GM21737 (cell line): ENCODE results near the gene ABCD1.
"Not testable (repeated sequence)": the region's sequence is repeated elsewhere in the genome, so short reads cannot be mapped to it uniquely, and the experiment has no call there.

Source experiments
- ATAC-seq: cut with Tn5 transposase; IDR thresholded peaks from one replicate; pipeline ENCODE4 v1.9.1; 2021; ENCODE audit warnings: mild to moderate bottlenecking, moderate library complexity; ENCODE audit not compliant: unreplicated experiment

ABCD1 gene

DNA sequence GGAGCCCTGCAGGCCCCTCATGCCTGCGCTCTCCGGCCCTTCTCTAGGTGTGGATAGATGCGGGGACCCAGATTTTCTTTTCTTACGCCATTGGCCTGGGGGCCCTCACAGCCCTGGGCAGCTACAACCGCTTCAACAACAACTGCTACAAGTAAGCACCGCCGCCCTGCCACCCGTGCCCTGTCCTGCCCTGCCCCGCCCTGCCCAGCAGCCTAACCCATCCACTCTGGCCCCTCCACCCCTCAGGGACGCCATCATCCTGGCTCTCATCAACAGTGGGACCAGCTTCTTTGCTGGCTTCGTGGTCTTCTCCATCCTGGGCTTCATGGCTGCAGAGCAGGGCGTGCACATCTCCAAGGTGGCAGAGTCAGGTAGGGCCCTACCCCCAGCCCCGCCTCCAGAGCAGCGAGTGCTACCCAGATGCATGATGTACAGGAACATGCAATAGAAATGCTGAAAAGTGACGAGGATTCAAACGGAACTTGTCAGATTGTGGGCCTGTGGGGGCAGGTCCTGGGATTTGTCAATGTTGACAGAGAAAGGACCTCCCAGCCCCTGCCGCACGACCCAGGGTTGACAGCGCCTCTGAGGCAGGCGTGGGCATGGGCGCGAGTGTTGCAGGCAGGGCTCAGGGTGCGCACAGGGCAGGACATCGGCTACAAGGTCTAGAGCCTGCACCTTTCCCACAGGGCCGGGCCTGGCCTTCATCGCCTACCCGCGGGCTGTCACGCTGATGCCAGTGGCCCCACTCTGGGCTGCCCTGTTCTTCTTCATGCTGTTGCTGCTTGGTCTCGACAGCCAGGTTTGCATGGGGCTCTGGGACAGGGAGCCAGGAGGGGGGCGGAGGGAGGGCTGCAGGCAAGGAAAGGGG, 31.2 kb upstream of the ABCD1 start:
- no peak for ATAC-seq

DNA sequence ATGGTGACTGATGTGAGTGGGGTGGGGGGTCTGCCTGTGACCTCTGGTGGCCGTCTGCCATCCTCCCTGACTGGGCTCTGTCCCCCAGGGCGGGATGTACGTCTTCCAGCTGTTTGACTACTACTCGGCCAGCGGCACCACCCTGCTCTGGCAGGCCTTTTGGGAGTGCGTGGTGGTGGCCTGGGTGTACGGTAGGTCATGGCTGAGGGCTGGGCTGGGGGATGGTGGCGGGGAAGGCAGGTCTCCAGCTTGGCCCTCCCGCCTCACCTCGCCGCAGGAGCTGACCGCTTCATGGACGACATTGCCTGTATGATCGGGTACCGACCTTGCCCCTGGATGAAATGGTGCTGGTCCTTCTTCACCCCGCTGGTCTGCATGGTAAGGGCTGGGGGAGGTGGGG, 30.4 kb upstream of the ABCD1 start:
- not testable (repeated sequence) for ATAC-seq

DNA sequence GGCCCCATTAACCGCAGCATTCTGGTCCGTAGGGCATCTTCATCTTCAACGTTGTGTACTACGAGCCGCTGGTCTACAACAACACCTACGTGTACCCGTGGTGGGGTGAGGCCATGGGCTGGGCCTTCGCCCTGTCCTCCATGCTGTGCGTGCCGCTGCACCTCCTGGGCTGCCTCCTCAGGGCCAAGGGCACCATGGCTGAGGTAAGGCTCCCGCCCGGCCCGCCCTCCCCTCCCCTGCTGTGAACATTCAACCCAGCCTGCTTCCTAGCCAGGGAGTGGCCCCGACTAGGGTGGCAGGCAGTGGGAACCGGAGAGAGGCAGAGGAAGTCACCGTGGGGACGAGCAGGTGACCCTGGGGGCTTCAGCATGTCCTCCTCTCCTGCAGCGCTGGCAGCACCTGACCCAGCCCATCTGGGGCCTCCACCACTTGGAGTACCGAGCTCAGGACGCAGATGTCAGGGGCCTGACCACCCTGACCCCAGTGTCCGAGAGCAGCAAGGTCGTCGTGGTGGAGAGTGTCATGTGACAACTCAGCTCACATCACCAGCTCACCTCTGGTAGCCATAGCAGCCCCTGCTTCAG, 29.9 kb upstream of the ABCD1 start:
- no peak for ATAC-seq

DNA sequence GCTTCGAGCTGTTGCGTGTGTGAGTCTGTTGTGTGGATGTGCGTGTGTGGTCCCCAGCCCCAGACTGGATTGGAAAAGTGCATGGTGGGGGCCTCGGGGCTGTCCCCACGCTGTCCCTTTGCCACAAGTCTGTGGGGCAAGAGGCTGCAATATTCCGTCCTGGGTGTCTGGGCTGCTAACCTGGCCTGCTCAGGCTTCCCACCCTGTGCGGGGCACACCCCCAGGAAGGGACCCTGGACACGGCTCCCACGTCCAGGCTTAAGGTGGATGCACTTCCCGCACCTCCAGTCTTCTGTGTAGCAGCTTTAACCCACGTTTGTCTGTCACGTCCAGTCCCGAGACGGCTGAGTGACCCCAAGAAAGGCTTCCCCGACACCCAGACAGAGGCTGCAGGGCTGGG, 28.6 kb upstream of the ABCD1 start:
- no peak for ATAC-seq

DNA sequence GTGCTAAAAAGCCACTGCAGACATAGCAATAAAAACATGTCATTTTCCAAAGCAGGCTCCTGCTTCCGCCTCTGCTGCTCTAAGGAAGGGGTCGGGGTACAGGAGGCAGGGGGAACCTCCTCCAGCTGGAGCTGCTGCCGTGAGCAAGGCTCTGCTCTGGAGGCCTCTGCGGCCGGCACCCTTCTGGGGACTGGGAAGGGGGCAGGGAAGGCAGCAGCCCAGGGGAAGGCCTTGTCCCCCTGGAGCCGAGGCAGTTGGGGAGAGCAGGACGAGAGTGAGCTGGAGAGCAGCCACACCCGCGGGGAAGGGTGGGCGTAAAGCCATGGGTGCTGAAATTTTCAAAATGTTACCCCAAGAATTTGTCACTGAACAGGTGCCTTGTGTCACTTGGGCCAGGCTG, 28.1 kb upstream of the ABCD1 start:
- not testable (repeated sequence) for ATAC-seq

DNA sequence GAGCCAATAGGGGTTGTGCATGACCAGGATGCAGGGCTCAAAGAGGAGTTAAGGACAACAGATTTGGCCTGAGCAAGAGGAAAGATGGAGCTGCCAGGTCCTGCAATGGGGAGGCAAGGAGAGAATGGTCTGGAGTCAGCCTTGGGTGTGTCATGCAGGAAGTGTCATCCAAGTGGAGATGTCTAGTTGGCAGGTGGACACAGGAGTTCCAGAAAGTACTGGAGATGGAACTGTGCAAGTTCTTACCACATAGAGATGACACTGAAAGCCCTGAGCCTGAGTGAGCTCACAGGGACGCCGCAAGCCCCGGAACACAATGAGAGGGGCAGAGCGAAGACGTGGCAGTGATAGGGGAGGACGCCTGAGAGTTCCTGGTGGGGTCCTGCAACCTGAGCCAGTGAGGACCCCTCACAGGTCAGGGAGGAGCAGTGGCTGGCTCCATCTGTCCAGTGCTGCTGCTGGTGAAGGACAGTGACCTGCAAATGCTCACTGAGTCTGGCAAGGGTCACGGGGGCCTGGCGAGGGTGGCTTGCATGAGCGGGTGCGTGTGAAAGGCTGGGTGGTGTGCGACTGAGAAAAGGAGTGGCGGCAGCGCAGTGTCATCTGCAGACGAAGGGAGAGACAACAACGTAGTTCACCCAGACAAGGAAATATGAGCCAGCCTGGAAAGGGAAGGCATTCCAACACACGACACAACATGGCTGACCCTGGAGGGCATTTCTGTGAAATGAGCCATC, 27.5 kb upstream of the ABCD1 start:
- ATAC-seq, result not testable (repeated sequence)

DNA sequence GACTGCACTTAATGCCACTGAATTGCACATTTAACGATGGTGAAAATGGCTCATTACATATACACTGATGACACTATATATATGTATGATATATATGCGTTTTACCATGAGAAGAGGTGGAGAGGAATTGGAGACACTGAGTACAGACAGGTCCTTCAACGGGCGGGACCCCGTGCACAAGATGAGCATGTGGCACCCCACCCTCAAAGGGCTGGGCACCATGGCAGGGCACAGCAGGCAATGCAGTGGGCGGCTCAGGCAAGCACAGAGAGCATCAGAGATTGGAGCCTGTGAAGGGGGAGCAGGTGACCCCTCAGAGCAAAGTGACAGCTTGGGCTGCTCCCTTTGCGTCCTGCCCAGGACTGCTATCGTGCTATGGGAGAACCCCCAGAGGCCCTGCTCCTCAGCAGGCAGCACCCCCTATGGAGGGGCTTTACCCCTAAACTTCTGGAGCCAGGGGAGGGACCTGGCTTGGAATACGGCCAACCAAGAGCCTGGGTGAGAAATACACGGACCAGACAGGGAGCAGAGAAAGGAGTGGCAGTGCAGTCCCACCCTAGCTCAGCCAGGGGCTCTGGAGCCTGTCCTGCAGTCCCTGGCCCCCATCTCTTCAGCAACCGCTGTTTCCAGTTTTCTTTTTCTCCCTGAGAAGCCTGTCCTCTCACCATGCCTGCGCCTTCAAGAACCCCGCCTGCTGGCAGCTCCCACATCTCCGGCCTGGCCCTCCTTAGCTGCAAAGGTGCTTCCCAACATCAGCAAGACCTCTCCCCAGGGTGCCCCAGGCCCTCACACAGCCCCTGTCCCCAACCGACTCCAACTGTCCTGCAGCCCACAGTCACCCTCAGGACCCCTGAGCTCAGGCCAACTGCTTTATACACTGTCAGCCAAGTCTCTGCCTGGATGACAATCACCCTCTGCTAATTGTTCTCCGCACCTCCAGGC, 26.5 kb upstream of the ABCD1 start:
- ATAC-seq, result no peak

DNA sequence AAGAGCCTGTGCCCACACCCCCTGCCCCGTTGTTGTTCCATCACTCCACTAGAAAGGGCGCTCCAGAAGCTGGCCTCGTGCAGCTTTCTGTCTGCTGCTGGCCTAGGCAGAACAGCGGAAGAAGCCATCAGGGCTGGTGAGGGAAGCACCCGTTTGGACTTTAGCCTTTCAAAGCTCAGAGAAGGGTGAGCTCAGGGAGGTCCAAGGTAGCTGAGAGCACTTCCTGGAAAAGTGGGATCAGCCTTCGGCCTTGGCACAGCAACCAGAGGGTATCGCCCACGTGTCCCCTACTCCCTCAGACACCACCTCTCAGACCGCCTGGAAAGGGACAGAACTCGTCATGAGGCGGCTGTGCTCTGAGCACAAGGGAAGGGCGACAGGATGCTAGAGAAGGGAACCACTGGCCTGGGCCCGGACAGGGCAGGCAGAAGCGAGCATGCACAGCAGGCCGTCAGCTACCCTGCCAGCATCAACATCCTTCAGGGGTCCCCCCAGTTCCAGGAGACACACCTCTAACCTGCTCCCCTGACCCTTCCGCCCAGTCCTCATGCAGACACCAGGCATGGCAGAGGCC, 25.4 kb upstream of the ABCD1 start:
- not testable (repeated sequence) for ATAC-seq

DNA sequence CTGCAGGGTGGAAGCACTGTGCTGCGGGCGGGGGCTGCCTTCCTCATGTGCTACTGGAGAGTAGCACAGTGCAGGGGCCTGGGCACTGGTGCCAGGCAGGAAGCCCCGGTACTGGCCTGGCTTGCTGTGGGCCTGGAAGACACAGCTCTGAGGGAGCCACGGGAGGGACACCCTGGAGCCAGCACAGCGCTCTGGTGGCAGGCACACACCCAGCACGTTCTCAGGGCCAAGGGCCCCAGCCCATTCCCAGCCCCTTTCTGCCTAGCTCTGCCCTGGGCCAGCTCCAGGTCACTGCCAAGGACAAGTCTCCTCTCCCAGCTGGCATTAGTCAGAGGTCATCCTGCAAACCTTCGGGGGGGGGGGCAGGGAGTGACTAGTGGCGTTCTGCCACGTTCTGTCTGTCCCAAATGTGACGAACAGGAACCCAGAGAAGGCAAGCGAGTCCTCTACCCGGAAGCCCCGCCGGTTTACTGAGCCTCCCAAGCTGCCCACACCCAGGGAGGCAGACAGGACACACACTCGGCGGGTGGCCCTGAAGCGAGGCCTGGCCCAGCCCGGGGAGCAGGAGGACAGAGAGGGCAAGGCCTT, 24.8 kb upstream of the ABCD1 start:
- not testable (repeated sequence) for ATAC-seq

DNA sequence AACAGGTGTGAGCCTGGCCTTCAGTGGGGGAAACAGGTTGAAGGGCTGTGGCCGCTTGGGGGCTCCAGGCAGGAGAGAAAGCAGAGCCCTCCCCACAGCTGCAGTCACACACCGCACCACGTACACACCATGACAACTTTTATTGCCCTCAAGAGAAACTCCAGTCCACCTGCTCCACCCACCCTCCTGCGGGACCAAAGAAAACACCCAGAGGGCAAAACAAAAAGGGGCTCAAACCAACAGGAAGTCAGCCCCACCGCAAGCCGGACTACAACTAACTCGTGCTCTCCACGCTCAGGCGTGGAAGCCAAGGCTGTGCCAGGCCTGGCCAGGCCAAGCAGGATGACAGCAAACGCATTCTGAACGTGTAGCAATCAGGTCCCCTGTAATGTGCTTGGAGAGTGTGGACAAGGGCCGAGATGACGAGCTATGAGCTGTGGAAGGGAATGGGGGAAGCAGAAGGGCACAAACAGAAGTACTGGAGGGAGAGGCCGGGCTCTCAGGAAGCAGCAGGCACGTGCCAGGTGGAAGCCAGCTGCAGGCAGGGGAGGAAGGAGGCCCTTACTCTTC, 24.2 kb upstream of the ABCD1 start:
- no peak for ATAC-seq

DNA sequence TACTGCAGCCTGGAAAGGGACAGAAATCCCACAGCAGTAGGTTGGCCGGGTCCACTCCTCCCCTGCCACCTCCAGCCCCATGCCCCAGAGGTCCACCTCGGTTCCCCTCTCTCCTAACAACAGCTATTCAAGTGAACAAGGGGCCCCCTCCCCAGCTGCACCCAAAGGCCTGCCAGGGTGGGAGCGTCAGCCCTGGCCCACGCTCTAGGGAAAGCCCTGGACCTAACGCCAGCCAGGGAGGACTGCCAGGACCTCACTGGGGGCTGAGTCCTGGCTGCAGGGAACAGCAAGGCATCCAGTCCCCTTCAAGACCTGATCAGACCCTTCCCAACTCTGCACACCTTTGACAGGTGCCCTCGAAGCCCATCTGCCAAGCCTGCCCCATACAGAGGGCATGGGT, 23.7 kb upstream of the ABCD1 start:
- ATAC-seq, result no peak

DNA sequence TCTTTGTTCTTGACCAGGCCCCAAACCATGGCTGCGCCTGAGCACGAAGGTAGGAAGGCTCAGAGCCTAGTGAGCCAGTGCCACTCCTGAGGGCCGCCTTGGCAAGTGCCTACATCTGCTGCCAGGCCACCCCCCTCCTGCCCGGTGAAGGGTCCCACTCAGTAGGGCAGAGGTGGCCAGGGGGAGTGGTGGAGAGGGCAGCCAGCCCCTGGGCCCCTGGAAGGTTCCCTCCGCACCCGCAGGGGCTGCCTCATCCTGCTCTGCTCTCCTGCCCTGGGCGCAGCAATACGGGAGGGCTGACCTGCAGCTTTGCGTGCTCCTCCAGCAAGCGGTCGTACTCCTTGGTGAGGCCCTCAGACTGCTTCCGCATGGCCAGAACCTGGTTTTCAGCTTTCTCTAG, 22.9 kb upstream of the ABCD1 start:
- no peak for ATAC-seq

DNA sequence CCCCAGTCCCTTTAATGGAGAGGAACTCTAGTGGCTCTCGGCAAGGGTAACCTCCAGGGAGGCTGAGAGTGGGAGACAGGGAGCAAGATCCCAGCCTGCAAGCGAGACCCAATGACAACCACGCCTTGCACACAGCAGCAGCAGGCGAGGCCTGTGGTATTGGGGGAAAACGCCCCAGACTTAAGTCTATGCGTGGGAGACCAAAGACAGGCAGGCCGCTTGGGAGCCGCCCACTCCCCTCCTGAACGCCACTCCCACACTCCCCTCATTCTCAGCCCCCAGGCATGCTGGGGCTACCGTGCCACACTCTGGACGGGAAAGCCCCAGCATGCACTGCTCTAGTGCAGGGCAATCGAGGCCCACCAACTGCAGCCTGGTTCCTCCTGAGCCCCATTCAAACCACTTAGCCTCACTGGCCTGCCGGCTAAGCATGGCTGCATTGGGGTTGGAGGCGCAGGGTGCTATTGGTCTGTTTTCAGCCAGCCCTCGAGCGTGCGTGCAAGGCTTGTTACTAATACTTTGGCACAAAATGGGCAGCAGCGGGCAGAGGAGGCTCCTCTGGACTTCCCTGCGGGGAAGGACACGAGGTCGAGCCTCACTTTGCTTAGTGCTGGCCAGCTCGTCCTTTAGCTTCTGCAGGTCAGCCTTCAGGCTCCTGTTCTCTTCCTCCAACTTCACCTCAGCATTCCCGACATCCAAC, 22.2 kb upstream of the ABCD1 start:
- no peak for ATAC-seq

DNA sequence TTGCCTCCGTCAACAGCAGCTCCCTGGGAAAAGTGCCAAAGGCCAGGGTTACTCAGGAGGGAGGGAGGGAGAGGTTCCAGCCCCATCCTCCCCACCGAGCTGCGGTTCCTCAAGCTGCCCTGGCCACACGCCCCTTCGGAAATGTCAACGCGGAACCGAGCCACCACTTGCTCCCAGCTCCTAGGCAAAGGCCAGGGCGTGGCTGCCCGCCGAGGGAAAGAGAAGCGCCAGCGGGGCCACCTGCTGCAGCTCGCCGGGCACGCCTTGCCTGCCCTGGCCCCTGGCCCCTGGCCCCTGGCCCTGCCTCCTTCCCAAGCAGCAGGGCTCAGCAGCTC, 21.7 kb upstream of the ABCD1 start:
- ATAC-seq, result no peak

DNA sequence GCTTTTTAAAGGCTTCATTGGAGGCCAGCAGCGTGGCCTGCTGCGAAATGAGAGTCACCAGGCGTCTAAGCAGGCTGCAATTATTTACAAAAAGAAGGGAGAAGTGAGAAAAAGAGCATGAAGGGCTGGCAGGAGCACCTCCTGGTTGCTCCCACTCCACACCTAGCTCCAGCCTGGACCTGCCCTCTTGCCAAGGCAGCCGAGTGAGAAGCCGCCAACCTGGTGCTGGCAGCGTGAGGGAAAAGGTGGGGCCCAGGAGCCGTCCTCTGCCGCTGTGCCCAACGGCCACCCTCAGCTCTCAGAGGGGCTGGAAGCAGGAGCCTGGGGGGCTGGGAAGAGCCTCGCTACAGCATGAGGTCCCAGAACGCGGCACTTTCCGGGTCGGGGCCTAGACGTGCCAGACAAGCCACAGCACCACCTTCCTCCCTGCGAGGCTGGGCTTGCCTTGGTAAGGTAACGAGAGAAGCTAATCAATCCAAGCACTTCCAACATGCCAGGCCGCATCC, 20.6 kb upstream of the ABCD1 start:
- no peak for ATAC-seq

DNA sequence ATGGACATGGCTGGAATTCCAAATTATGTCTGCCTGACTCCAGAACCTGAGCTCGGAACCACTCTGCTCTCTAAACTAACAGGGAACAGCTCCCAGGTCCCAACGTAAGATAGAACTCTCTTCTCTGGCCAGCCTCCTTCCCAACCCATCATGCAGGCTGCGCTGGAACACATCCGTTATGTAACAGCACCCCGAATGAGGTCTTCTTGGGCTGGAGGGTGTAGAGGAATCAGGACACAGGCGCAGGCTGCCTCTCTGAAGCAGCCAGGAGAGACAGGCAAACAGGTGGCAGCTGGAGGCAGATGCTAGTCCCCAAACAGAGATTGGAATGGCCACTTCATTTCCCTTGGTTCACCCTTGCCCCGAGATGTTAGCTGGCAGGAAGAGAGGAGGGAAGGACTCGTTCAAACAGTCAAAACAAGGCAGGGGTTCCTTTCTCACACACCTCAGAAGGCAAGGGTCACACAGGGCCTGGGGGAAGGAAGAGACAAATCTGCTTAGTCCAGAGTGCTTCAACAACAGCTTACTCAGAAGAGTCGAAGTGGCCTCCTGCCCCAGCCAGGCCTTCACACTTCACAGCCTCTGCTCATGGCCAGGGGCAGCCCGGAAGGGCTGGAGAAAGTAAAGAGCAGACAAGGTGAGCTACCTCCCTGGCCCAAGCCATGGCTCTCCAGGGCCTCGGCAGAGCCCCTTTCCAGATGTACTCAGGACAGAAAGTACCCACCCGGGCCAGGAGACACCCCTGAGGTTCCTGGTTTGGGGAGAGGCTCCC, 19.8 kb upstream of the ABCD1 start:
- ATAC-seq, result not testable (repeated sequence)

DNA sequence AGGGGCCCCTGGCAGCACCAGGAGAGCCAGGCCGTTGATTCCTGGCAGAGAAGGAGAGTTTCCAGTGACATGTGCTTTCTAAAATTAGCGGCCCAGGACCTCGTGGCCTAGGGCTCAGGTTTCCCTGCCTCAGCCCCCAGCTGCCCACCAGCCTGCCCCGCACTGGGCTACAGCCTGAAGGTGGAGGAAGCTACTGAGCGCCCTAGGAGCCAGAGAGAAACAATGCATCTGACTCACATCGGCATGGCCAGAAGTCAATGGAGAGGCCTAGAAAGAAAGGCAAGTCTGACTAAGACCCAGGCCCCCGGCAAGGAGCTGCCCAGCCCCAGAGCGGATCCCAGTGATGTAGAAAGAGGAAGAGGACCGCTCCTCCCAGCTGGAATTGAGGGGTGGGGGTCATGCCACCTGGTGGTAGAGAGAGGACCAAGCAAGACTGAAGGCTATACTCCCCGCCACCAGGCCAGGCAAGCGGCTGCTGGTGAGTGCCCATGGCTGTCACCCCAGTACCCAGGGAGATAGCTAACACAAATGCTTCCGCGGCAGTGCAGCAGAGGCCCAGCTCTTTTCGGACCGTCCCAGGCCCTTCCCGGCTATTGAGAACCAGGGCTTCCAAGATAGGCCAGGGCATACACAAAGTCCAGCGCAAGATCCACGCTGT, 19.1 kb upstream of the ABCD1 start:
- ATAC-seq, result not testable (repeated sequence)

DNA sequence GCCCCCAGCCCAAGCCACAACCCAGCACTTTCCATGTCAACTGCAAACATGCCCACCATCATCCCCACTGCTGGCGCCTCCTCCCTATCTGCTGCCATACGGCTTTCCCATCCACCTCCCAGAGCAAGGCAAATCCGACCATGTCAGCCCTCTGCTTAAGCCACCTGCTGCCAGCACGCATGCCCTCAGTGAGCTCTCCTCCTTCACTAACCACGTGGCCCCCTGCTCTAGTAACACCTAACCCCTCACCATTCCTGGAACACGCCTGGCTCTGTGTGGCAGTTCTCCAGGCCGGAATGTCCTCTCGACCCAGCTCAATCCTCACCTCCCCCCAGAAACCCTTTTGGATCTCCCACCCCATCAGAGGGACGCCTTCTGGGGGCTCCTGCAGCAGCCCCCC, 17.9 kb upstream of the ABCD1 start:
- no peak for ATAC-seq
